Naive thymus-derived CD4-positive, alpha-beta T cell (primary cell): ENCODE results near the gene SLC2A8. TPM values are rescaled to one million over a fixed set of nuclear protein-coding genes. Genes with fewer than 3 reads are reported as not detected.
A peak's percentile ranks its signal among the peaks of the same experiment; 100 is the strongest.

ENCODE experiments used
- ATAC-seq: fragments of 150-1000 bp; cut with Tn5 transposase; 2 replicates; pipeline ENCODE4 v1.10.0; 2021; ENCODE audit warnings: mild to moderate bottlenecking, moderate library complexity
- CTCF ChIA-PET: fragments of 350-600 bp; sonication (Branson Sonifier 250); formaldehyde crosslinking; loops from one replicate; lab custom pipeline; 2021; ENCODE audit warnings: antibody characterized with exemption; lab: Charles Lee
- POLR2A ChIA-PET: fragments of 350-600 bp; sonication (Branson Sonifier 250); formaldehyde crosslinking; loops from one replicate; lab custom pipeline; 2021; ENCODE audit warnings: antibody characterized with exemption, inconsistent platforms; lab: Charles Lee
- DNase-seq, 9 donors: peaks; one replicate each; pipeline versions ENCODE4 v3.0.0 to v3.0.0-alpha.2; 2020 to 2022; ENCODE audit warnings: mixed read lengths in 1 of 9
- H3K27ac ChIP-seq: one replicate; pipeline ENCODE4 v1.7.0; 2013; ENCODE audit warnings: mild to moderate bottlenecking, low read depth, low read length, moderate library complexity
- H3K27me3 ChIP-seq, 2 donors: one replicate each; pipeline ENCODE4 v1.7.0; 2013; ENCODE audit warnings: low read length in 2 of 2, mild to moderate bottlenecking in 2 of 2, moderate library complexity in 2 of 2; ENCODE audit not compliant: control insufficient read depth in 2 of 2, insufficient read depth in 2 of 2
- H3K36me3 ChIP-seq, 3 experiments: 1 replicate in 2 of 3; 2 replicates in 1 of 3; pipeline ENCODE4 v1.7.0; 2013; ENCODE audit warnings: low read length in 3 of 3, mild to moderate bottlenecking in 3 of 3, moderate library complexity in 1 of 3; ENCODE audit not compliant: insufficient read depth in 3 of 3, control insufficient read depth in 2 of 3
- H3K4me1 ChIP-seq, 2 donors: one replicate each; pipeline ENCODE4 v1.7.0; 2013; ENCODE audit warnings: low read length in 2 of 2, mild to moderate bottlenecking in 2 of 2, moderate library complexity in 1 of 2; ENCODE audit not compliant: control insufficient read depth in 2 of 2, insufficient read depth in 2 of 2
- H3K4me3 ChIP-seq: 2 replicates; pipeline ENCODE4 v1.7.0; 2013; ENCODE audit warnings: mild to moderate bottlenecking, low read length
- H3K9me3 ChIP-seq, 3 experiments: 1 replicate in 2 of 3; 2 replicates in 1 of 3; pipeline ENCODE4 v1.7.0; 2013; ENCODE audit warnings: low read length in 3 of 3; ENCODE audit not compliant: control insufficient read depth in 2 of 3
- H3K27ac Mint-ChIP-seq, 9 donors: one replicate each; pipeline ENCODE4 v1.8.0; 2020 to 2022; ENCODE audit warnings: mixed read lengths in 9 of 9, mild to moderate bottlenecking in 8 of 9, moderate library complexity in 5 of 9, inconsistent platforms in 2 of 9
- H3K27me3 Mint-ChIP-seq, 5 donors: one replicate each; pipeline ENCODE4 v1.8.0; 2021 to 2022; ENCODE audit warnings: mixed read lengths in 5 of 5, mild to moderate bottlenecking in 1 of 5
- H3K36me3 Mint-ChIP-seq, 5 donors: one replicate each; pipeline ENCODE4 v1.8.0; 2020 to 2022; ENCODE audit warnings: mixed read lengths in 5 of 5, mild to moderate bottlenecking in 3 of 5, inconsistent platforms in 1 of 5
- H3K4me1 Mint-ChIP-seq, 7 donors: one replicate each; pipeline ENCODE4 v1.8.0; 2020 to 2022; ENCODE audit warnings: mixed read lengths in 7 of 7, mild to moderate bottlenecking in 3 of 7, inconsistent platforms in 1 of 7
- H3K4me3 Mint-ChIP-seq, 10 donors: one replicate each; pipeline ENCODE4 v1.8.0; 2020 to 2022; ENCODE audit warnings: mild to moderate bottlenecking in 10 of 10, mixed read lengths in 10 of 10, moderate library complexity in 6 of 10, inconsistent platforms in 2 of 10
- H3K9me3 Mint-ChIP-seq, 11 donors: one replicate each; pipeline ENCODE4 v1.8.0; 2020 to 2022; ENCODE audit warnings: mixed read lengths in 11 of 11, mild to moderate bottlenecking in 4 of 11, inconsistent platforms in 1 of 11, moderate library complexity in 1 of 11
- intact Hi-C, 2 donors: fragments of 100-400 bp; cut with micrococcal nuclease; formaldehyde crosslinking; loops; one replicate each; pipeline ENCODE4 v1.15.1; 2023
- polyA plus RNA-seq, 2 donors: library from polyadenylated mRNA; unstranded; fragments of 300-500 nt; fragmentation: Illumina TruSeq; gene quantifications; one replicate each; pipeline ENCODE4 v1.2.3, GENCODE V29; 2021
- total RNA-seq, 6 experiments: library from RNA in 5 of 6; stranded (reverse) in 5 of 6; gene quantifications; 1 replicate in 5 of 6; 2 replicates in 1 of 6; pipeline ENCODE4 v1.2.3 and lab custom pipeline; 2021 to 2026

Gene SLC2A8
- total and polyA plus RNA-seq, 7 experiments from 2014 or later: 0.27 to 4.8 (median 1.3) TPM; not detected in 2

GRCh38 chr9:127449332-127449966 is 52.5 kb downstream of the SLC2A8 start:
- Mint-ChIP-seq H3K4me1 (peaks cover 24 to 45% (median 40%) of the 10 kb centered on the region in 7 donors), H3K36me3 (peaks cover 5 to 63% (median 32%) of the 10 kb centered on the region in 5 donors), H3K27me3 (no peaks in the 10 kb centered on the region), H3K9me3 (peaks cover 0 to 11% (median 0%) of the 10 kb centered on the region in 11 donors), H3K4me3 (peak overlapping the region; percentile 83 to 98 (median 94)), H3K27ac (peak overlapping the region; percentile 76 to 97 (median 92))
- CTCF ChIA-PET: no interaction called here
- POLR2A ChIA-PET: interaction anchor here (0.8 to 2.8 kb wide), 8 partner anchors 9 to 285 kb away, joined by 3 to 28 read pairs (median 8); partner anchors contain the start of genes TOR2A and ZNF79
- intact Hi-C loops: no loop called here
- H3K9me3 ChIP-seq: no peaks in the 10 kb centered on the region
- no peak for ATAC-seq
- H3K27ac ChIP-seq: peak overlapping the region; percentile 86
- H3K4me1 ChIP-seq: peaks cover 21 to 25% of the 10 kb centered on the region in 2 donors
- H3K36me3 ChIP-seq: peaks cover 21 to 59% (median 28%) of the 10 kb centered on the region in 3 experiments
- H3K27me3 ChIP-seq: no peaks in the 10 kb centered on the region
- no peak for DNase-seq
- peak overlapping the region; percentile 75 for H3K4me3 ChIP-seq

GRCh38 chr9:127450243-127450760 is 53.3 kb downstream of the SLC2A8 start:
- H3K9me3 Mint-ChIP-seq: peaks cover 0 to 8% (median 0%) of the 10 kb centered on the region in 11 donors
- intact Hi-C loops: loop anchor here (1.0 to 10.0 kb wide), 13 partner anchors 54 to 827 kb away; partner anchors contain the start of genes BBLN (in 1 of the 2), CDK9 (in 1 of the 2), GOLGA2 (in 1 of the 2) and SLC2A8 (in 1 of the 2)
- Histone ChIP-seq H3K27ac (peak overlapping the region; percentile 86), H3K27me3 (no peaks in the 10 kb centered on the region), H3K36me3 (peaks cover 16 to 51% (median 23%) of the 10 kb centered on the region in 3 experiments), H3K4me3 (peak overlapping the region; percentile 75), H3K4me1 (peaks cover 21 to 25% of the 10 kb centered on the region in 2 donors), H3K9me3 (no peaks in the 10 kb centered on the region)
- peak overlapping the region; percentile 76 to 97 (median 94) for H3K27ac Mint-ChIP-seq
- ATAC-seq (peak; percentile 6), DNase-seq (no peak)
- POLR2A ChIA-PET: interaction anchor here (0.7 to 2.8 kb wide), 20 partner anchors 10 to 740 kb away, joined by 3 to 28 read pairs (median 5); partner anchors contain the start of genes TOR2A and ZNF79
- CTCF ChIA-PET: no interaction called here
- peaks cover 21 to 45% (median 40%) of the 10 kb centered on the region in 7 donors for H3K4me1 Mint-ChIP-seq
- H3K4me3 Mint-ChIP-seq: peak overlapping the region; percentile 83 to 98 (median 94)
- peaks cover 3 to 55% (median 26%) of the 10 kb centered on the region in 5 donors for H3K36me3 Mint-ChIP-seq
- no peaks in the 10 kb centered on the region for H3K27me3 Mint-ChIP-seq

- DNase-seq: peak; percentile 95 to 100 (median 98)
- H3K27ac ChIP-seq: peak within 1 kb of the TSS; percentile 86
- H3K9me3 Mint-ChIP-seq: peaks cover 0 to 8% (median 0%) of the 10 kb centered on the region in 11 donors
- ChIA-PET POLR2A (interaction anchor here (0.6 to 2.8 kb wide), 26 partner anchors 10 to 739 kb away, joined by 3 to 28 read pairs (median 4); partner anchors contain the start of genes ENG, SLC2A8, TOR2A and ZNF79), CTCF (interaction anchor here (0.6 kb wide), 2 partner anchors 30 to 509 kb away, joined by 3 read pairs; no protein-coding TSS in a partner anchor)
- peak within 1 kb of the TSS; percentile 83 to 98 (median 94) for H3K4me3 Mint-ChIP-seq
- H3K36me3 Mint-ChIP-seq: peaks cover 9 to 47% (median 26%) of the 10 kb centered on the region in 5 donors
- peak within 1 kb of the TSS; percentile 76 to 97 (median 94) for H3K27ac Mint-ChIP-seq
- ATAC-seq: peak; percentile 85
- peaks cover 21 to 25% of the 10 kb centered on the region in 2 donors for H3K4me1 ChIP-seq
- H3K4me3 ChIP-seq: peak within 1 kb of the TSS; percentile 75
- H3K9me3 ChIP-seq: no peaks in the 10 kb centered on the region
- H3K4me1 Mint-ChIP-seq: peaks cover 21 to 45% (median 40%) of the 10 kb centered on the region in 7 donors
- intact Hi-C loops: loop anchor here (1.0 to 10.0 kb wide), 19 partner anchors 27 to 826 kb away; partner anchors contain the start of genes PTRH1 (in 2 of the 2), ZNF79 (in 2 of the 2), BBLN (in 1 of the 2) and CDK9 (in 1 of the 2)
- H3K27me3 ChIP-seq: no peaks in the 10 kb centered on the region
- H3K27me3 Mint-ChIP-seq: no peaks in the 10 kb centered on the region
- H3K36me3 ChIP-seq: peaks cover 15 to 44% (median 23%) of the 10 kb centered on the region in 3 experiments
These were observed 54.0 kb downstream of the SLC2A8 start, which contains the start of the genes LRSAM1 and RPL12 for GRCh38 chr9:127450830-127451607. LRSAM1 (plus strand) TSS chr9:127451510; CDS start chr9:127454528, 3,018 bp downstream. RPL12 (minus strand) TSS chr9:127451406; CDS start chr9:127451317, 89 bp downstream.

GRCh38 chr9:127451608-127451857 is 54.6 kb downstream of the SLC2A8 start:
- ATAC-seq (no peak), DNase-seq (no peak)
- Mint-ChIP-seq H3K27ac (peak overlapping the region; percentile 76 to 97 (median 94)), H3K4me3 (peak overlapping the region; percentile 83 to 98 (median 94)), H3K4me1 (peaks cover 21 to 45% (median 40%) of the 10 kb centered on the region in 7 donors), H3K9me3 (peaks cover 0 to 8% (median 0%) of the 10 kb centered on the region in 11 donors), H3K27me3 (no peaks in the 10 kb centered on the region), H3K36me3 (peaks cover 9 to 42% (median 23%) of the 10 kb centered on the region in 5 donors)
- ChIA-PET CTCF (interaction anchor here (0.6 kb wide), 1 partner anchor 509 kb away, joined by 3 read pairs; no protein-coding TSS in a partner anchor), POLR2A (interaction anchor here (0.6 to 2.8 kb wide), 21 partner anchors 10 to 739 kb away, joined by 3 to 28 read pairs (median 5); partner anchors contain the start of genes SLC2A8 and ZNF79)
- peaks cover 21 to 25% of the 10 kb centered on the region in 2 donors for H3K4me1 ChIP-seq
- intact Hi-C loops: loop anchor here (1.0 to 10.0 kb wide), 18 partner anchors 27 to 826 kb away; partner anchors contain the start of genes PTRH1 (in 2 of the 2), ZNF79 (in 2 of the 2), BBLN (in 1 of the 2) and CDK9 (in 1 of the 2)
- peak overlapping the region; percentile 75 for H3K4me3 ChIP-seq
- H3K36me3 ChIP-seq: peaks cover 15 to 38% (median 23%) of the 10 kb centered on the region in 3 experiments
- H3K27me3 ChIP-seq: no peaks in the 10 kb centered on the region
- H3K27ac ChIP-seq: peak overlapping the region; percentile 86
- H3K9me3 ChIP-seq: no peaks in the 10 kb centered on the region

- Mint-ChIP-seq H3K27ac (peak overlapping the region; percentile 76 to 97 (median 94)), H3K36me3 (peaks cover 5 to 39% (median 23%) of the 10 kb centered on the region in 5 donors), H3K9me3 (peaks cover 0 to 8% (median 0%) of the 10 kb centered on the region in 11 donors), H3K4me3 (peak overlapping the region; percentile 83 to 98 (median 94)), H3K4me1 (peaks cover 21 to 45% (median 40%) of the 10 kb centered on the region in 7 donors), H3K27me3 (no peaks in the 10 kb centered on the region)
- Histone ChIP-seq H3K27ac (peak overlapping the region; percentile 86), H3K36me3 (peaks cover 15 to 37% (median 23%) of the 10 kb centered on the region in 3 experiments), H3K27me3 (no peaks in the 10 kb centered on the region), H3K9me3 (no peaks in the 10 kb centered on the region), H3K4me3 (peak overlapping the region; percentile 75), H3K4me1 (peaks cover 21 to 25% of the 10 kb centered on the region in 2 donors)
- DNase-seq: peak; percentile 5 to 62 (median 26)
- intact Hi-C loops: loop anchor here (1.0 to 10.0 kb wide), 18 partner anchors 28 to 825 kb away; partner anchors contain the start of genes PTRH1 (in 2 of the 2), ZNF79 (in 2 of the 2), BBLN (in 1 of the 2) and CDK9 (in 1 of the 2)
- ChIA-PET POLR2A (interaction anchor here (0.6 to 2.8 kb wide), 19 partner anchors 9 to 738 kb away, joined by 3 to 28 read pairs (median 5); partner anchors contain the start of genes SLC2A8 and ZNF79), CTCF (interaction anchor here (0.6 kb wide), 1 partner anchor 510 kb away, joined by 3 read pairs; no protein-coding TSS in a partner anchor)
- no peak for ATAC-seq
These were observed 55.1 kb downstream of the SLC2A8 start for GRCh38 chr9:127451858-127452656.
